A549 (cell line): ENCODE results near the gene TOP3A.

Source experiments
- CEBPB ChIP-seq, 2 experiments: fragments of >200 bp in 1 of 2; sonication (Bioruptor Twin) in 1 of 2; formaldehyde crosslinking in 1 of 2; IDR thresholded peaks; 2 replicates each; pipeline ENCODE4 v1.6.1; 2012 to 2016
- NFE2L2 ChIP-seq: fragments of 150-350 bp; conservative IDR thresholded peaks from 2 replicates; pipeline ENCODE4 v1.6.1; 2014; ENCODE audit warnings: low read length
- POLR2A ChIP-seq: IDR thresholded peaks from 2 replicates; pipeline ENCODE4 v1.6.1; 2012; ENCODE audit warnings: mild to moderate bottlenecking, low read length
- SMC3 ChIP-seq: fragments of >200 bp; sonication (Bioruptor Twin); formaldehyde crosslinking; IDR thresholded peaks from 3 replicates; pipeline ENCODE4 v1.6.1; 2018; ENCODE audit warnings: inconsistent platforms
- SREBF2 ChIP-seq: fragments of 450-650 bp; IDR thresholded peaks from 2 replicates; pipeline ENCODE4 v1.6.1; 2014; ENCODE audit warnings: mild to moderate bottlenecking, moderate library complexity
- TF ChIP-seq, protein P1 (sequence below): fragments of >200 bp; sonication (Bioruptor Twin); formaldehyde crosslinking; IDR thresholded peaks from 3 replicates; pipeline ENCODE4 v1.5.1; 2016
- TF ChIP-seq, protein P2 (sequence below): fragments of 450-650 bp; IDR thresholded peaks from 2 replicates; pipeline ENCODE4 v1.6.1; 2014; ENCODE audit warnings: antibody characterized with exemption

DNA sequence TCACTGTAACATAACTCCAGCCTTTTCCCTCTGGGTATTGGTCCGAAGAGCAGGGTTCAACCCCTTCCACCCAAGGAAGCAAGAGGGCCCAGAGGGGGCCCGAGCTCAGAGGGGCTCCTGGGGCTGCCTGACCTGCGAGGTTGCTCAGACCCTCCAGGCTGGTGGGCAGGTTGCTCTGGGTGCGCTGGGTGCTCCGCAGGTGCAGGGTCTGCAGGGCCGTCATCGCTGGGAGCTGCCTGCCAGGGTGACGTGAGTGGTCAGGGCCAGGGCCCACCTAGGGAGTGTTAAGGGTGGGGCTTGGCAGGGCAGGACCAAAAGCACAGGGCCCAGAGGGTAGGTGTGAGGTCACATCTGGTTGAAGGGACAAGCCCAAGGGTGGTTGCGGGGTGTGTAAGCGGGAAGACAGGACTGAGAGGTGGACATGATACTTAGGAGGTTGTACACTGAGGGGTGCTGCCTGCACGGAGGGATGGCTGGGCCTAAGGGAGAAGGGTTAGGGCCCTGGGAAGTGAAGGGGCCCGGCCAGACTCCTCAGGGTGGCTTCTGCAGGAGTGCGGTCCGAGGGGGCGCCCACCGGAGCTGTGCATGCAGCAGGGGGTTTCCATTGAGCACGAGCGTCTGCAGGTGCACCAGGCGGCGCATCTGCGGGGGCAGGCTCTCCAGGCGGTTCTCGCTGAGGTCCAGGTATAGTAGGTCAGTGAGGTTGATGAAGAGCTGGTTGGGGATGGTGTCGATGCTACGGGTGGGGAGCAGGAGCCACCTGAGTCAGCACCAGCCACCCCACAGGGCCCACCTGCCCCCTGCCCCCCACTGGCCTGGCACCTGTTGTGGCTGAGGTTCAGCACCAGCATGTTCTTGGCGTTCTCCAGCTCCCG, 60.6 kb downstream of the TOP3A start:
- TF ChIP-seq POLR2A (no peak), CEBPB (IDR thresholded peaks at IDR 0.05) (no peak), SREBF2 (no peak), NFE2L2 (no peak), SMC3 (no peak)
- TF ChIP-seq, protein P1, sequence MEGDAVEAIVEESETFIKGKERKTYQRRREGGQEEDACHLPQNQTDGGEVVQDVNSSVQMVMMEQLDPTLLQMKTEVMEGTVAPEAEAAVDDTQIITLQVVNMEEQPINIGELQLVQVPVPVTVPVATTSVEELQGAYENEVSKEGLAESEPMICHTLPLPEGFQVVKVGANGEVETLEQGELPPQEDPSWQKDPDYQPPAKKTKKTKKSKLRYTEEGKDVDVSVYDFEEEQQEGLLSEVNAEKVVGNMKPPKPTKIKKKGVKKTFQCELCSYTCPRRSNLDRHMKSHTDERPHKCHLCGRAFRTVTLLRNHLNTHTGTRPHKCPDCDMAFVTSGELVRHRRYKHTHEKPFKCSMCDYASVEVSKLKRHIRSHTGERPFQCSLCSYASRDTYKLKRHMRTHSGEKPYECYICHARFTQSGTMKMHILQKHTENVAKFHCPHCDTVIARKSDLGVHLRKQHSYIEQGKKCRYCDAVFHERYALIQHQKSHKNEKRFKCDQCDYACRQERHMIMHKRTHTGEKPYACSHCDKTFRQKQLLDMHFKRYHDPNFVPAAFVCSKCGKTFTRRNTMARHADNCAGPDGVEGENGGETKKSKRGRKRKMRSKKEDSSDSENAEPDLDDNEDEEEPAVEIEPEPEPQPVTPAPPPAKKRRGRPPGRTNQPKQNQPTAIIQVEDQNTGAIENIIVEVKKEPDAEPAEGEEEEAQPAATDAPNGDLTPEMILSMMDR = no peak
- TF ChIP-seq, protein P2, sequence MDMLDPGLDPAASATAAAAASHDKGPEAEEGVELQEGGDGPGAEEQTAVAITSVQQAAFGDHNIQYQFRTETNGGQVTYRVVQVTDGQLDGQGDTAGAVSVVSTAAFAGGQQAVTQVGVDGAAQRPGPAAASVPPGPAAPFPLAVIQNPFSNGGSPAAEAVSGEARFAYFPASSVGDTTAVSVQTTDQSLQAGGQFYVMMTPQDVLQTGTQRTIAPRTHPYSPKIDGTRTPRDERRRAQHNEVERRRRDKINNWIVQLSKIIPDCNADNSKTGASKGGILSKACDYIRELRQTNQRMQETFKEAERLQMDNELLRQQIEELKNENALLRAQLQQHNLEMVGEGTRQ = no peak
